BLaER1 (cell line): Measurements from ENCODE around the gene RIMS1.

Experiments
- H3K27ac ChIP-seq: shearing (Covaris generic); formaldehyde crosslinking; 2 replicates; pipeline ENCODE4 v1.8.1; 2022
- H3K27me3 ChIP-seq: shearing (Covaris generic); formaldehyde crosslinking; 2 replicates; pipeline ENCODE4 v1.8.1; 2022
- H3K36me3 ChIP-seq: shearing (Covaris generic); formaldehyde crosslinking; 2 replicates; pipeline ENCODE4 v1.8.1; 2022
- H3K4me1 ChIP-seq: shearing (Covaris generic); formaldehyde crosslinking; 2 replicates; pipeline ENCODE4 v1.8.1; 2022
- H3K4me2 ChIP-seq: shearing (Covaris generic); formaldehyde crosslinking; 2 replicates; pipeline ENCODE4 v1.8.1; 2022
- H3K4me3 ChIP-seq: shearing (Covaris generic); formaldehyde crosslinking; 2 replicates; pipeline ENCODE4 v1.8.1; 2022
- H3K9ac ChIP-seq: shearing (Covaris generic); formaldehyde crosslinking; 2 replicates; pipeline ENCODE4 v1.8.1; 2022
- H3K9me3 ChIP-seq: shearing (Covaris generic); formaldehyde crosslinking; 2 replicates; pipeline ENCODE4 v1.8.1; 2022
- H4K20me1 ChIP-seq: shearing (Covaris generic); formaldehyde crosslinking; 2 replicates; pipeline ENCODE4 v1.8.1; 2022
- Cebpa-rat ChIP-seq: shearing (Covaris generic); IDR thresholded peaks from 2 replicates; pipeline ENCODE4 v1.8.1; 2022

Gene RIMS1

DNA sequence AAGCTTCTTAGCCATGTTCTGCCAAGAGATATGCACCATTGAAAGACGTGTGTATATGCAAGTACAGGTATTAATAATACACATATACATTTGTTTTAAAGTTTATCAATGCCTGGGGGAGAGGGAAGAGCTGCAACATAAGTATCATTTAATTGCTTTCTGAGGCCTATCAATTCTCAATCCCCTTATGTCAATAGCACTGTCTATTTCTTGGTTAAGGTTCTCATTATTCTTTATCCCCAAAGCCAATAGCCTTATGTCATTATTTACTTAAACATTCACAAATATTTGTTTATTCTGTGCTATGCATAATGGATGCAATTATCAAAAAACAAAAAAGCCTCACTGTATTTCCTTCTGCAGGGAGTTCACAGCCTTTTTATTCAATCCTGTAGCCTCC lies 385.2 kb downstream of the RIMS1 start:
- Histone ChIP-seq H3K4me2 (no peak overlapping the region), H3K36me3 (no peaks in the 10 kb centered on the region), H3K9ac (no peak overlapping the region), H3K4me3 (no peak overlapping the region), H3K27me3 (no peaks in the 10 kb centered on the region), H3K27ac (no peak overlapping the region), H4K20me1 (no peaks in the 10 kb centered on the region), H3K9me3 (no peaks in the 10 kb centered on the region), H3K4me1 (no peaks in the 10 kb centered on the region)
- TF ChIP-seq Cebpa-rat: no peak

DNA sequence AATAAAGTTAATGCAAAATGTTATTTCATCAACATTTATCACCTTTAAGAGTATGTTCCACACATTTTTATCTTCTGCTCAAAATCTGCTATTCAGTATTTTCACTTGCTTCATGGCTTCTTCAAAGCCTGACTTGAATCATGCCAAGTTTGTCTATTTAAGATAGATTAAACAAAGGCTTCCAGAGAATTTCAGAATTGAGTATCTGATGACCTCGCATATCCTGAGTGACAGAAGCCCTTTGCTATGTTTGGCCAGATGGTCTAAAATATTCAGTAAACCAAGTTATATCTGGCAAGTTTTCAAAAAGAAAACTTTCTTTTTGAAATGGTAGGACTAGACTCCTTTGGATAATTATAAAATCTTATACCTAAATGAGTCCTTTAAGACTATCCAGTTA lies 386.6 kb downstream of the RIMS1 start:
- no peak overlapping the region for H3K4me3 ChIP-seq
- no peaks in the 10 kb centered on the region for H4K20me1 ChIP-seq
- H3K9ac ChIP-seq: no peak overlapping the region
- no peaks in the 10 kb centered on the region for H3K27me3 ChIP-seq
- H3K4me2 ChIP-seq: no peak overlapping the region
- TF ChIP-seq Cebpa-rat: no peak
- H3K9me3 ChIP-seq: no peaks in the 10 kb centered on the region
- H3K36me3 ChIP-seq: no peaks in the 10 kb centered on the region
- no peak overlapping the region for H3K27ac ChIP-seq
- no peaks in the 10 kb centered on the region for H3K4me1 ChIP-seq

DNA sequence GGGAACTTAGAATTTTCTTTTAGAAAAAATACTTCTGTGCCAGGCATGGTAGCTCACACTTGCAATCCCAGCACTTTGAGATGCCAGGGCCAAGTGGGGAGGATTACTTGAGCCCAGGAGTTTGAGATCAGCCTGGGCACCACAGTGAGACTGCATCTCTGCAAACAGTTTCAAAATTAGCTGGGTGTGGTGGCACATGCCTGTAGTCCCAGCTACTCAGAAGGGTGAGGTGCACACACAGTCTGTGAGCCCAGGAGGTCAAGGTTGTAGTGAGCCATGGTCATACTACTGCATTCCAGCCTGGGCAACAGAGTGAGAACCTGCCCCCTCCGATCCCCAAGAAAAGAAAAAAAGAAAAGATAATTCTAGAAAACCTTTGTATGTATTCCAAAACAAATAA lies 389.5 kb downstream of the RIMS1 start:
- Histone ChIP-seq H3K4me2 (no peak overlapping the region), H3K27ac (no peak overlapping the region), H4K20me1 (no peaks in the 10 kb centered on the region), H3K4me3 (no peak overlapping the region), H3K4me1 (no peaks in the 10 kb centered on the region), H3K9me3 (no peaks in the 10 kb centered on the region), H3K9ac (no peak overlapping the region), H3K27me3 (no peaks in the 10 kb centered on the region), H3K36me3 (no peaks in the 10 kb centered on the region)
- no peak for TF ChIP-seq Cebpa-rat

DNA sequence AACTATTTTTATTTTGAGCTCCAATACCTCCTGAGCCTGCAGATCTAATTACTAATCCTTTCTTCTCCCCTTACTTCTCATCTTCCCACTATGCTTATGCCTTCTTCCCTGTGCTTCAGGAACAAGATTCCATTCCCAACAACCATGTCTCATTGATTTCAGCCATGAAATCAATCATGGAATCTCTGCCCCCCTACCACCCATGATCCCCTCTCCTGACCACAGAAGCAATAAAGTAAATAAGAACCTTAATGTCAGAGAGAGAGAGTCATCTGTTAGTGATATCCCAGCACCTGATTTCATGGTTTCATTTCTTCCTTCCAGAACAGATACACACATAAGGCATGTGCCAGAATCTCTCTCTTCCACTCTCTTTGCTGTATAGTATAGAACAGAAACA lies 395.9 kb downstream of the RIMS1 start:
- Histone ChIP-seq H3K36me3 (no peaks in the 10 kb centered on the region), H3K9ac (no peak overlapping the region), H3K27me3 (no peaks in the 10 kb centered on the region), H3K4me1 (no peaks in the 10 kb centered on the region), H4K20me1 (no peaks in the 10 kb centered on the region), H3K27ac (no peak overlapping the region), H3K4me3 (no peak overlapping the region), H3K4me2 (no peak overlapping the region), H3K9me3 (no peaks in the 10 kb centered on the region)
- no peak for TF ChIP-seq Cebpa-rat

DNA sequence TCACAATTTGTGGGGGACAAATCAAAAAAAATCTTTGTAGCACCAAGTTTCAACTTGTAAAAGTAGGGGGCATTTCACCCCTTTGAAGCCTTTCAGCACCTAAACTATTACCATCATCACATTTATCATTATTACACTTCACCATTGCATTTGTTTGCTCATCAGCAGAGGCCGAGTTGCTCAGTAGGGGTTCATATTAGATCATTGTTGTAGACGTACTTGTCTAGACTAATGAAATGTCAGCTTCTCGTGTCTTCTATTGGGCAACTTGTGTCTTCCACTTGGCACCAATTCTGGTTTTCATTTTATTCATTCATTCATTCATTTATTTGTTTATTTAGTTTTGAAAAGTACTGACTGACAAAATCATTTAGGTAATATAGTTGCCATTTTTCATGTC lies 397.2 kb downstream of the RIMS1 start:
- Histone ChIP-seq H3K4me1 (no peaks in the 10 kb centered on the region), H3K9me3 (no peaks in the 10 kb centered on the region), H3K9ac (no peak overlapping the region), H3K36me3 (no peaks in the 10 kb centered on the region), H3K4me2 (no peak overlapping the region), H3K4me3 (no peak overlapping the region), H3K27me3 (no peaks in the 10 kb centered on the region), H3K27ac (no peak overlapping the region), H4K20me1 (no peaks in the 10 kb centered on the region)
- no peak for TF ChIP-seq Cebpa-rat

DNA sequence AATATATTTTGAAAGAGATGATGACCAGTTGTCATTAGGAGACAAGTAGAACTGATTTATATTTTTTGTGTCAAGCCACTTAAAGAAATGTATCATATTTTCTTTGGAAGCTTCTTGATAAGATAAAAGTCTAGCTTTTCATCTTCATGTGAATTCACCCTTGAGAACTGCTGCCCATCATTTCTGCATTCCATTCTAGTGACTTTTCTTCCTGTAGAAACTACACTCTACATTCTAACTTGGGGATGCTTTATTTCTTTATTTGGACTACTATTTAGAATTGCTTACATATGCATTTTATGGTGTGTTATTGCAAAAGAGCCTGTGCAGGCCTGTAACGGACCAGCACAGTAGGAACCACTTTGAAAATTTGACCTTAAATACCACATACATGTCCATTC lies 400.6 kb downstream of the RIMS1 start:
- no peak overlapping the region for H3K9ac ChIP-seq
- no peak overlapping the region for H3K27ac ChIP-seq
- H3K27me3 ChIP-seq: no peaks in the 10 kb centered on the region
- H3K4me2 ChIP-seq: no peak overlapping the region
- no peaks in the 10 kb centered on the region for H3K36me3 ChIP-seq
- no peaks in the 10 kb centered on the region for H3K4me1 ChIP-seq
- TF ChIP-seq Cebpa-rat: no peak
- no peak overlapping the region for H3K4me3 ChIP-seq
- no peaks in the 10 kb centered on the region for H3K9me3 ChIP-seq
- no peaks in the 10 kb centered on the region for H4K20me1 ChIP-seq

DNA sequence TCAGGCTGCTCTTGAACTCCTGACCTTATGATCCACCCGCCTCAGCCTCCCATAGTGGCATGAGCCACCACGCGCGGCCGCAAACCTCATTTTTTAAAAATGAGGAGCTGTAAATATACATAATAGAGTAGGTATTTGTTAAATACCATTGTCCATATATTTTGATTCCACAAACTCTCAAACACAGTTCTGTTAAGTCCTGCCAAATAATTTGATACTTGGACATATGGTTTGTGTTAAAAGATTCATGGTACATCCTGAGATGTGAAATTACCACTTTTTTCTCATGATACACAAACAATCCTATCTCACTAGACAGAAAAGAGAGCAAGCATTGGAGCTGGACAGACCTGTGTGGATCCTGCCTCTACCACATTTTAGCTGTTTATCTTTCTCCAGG lies 401.5 kb downstream of the RIMS1 start:
- no peak overlapping the region for H3K4me2 ChIP-seq
- no peaks in the 10 kb centered on the region for H3K9me3 ChIP-seq
- H3K9ac ChIP-seq: no peak overlapping the region
- H3K27ac ChIP-seq: no peak overlapping the region
- H4K20me1 ChIP-seq: no peaks in the 10 kb centered on the region
- no peaks in the 10 kb centered on the region for H3K27me3 ChIP-seq
- H3K4me1 ChIP-seq: no peaks in the 10 kb centered on the region
- no peaks in the 10 kb centered on the region for H3K36me3 ChIP-seq
- TF ChIP-seq Cebpa-rat: no peak
- no peak overlapping the region for H3K4me3 ChIP-seq

DNA sequence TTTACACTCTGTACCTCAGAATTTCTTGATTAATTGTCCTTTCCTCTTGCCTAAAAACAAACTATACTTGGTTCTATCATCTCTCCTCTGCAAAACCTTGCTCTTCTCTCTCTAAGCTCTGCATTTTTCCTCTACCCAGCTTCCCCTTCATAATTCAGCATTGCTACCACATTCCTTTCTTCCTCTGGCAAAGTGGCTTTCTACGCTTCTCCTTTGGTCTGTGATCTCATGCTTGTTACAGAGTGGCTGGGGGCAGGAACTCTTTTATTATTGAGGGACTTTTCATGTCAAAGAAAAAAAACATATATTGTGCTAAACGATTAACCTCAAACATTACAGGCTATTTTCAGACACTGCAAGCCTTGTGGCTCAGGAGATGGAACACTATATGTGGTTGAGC lies 402.2 kb downstream of the RIMS1 start:
- Histone ChIP-seq H3K36me3 (no peaks in the 10 kb centered on the region), H3K9ac (no peak overlapping the region), H4K20me1 (no peaks in the 10 kb centered on the region)

DNA sequence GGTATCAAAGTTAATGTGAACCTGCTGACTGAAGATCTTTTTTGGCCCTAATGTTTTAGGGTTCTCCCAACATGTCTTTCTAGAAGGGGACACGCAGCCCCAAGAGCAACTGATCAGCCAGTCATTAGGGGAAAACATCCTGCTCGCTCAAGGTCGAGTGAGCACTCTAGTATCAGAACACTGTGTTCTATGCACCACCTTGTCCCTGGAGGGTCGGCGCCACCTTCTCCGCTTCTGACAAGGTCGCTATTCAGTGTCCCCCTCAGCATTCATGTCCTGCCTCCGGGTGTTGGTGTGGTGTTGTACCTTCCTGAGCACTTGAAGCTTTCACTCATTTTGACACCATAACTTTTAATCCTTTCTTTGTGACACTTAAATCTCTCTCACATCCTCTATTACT lies 404.3 kb downstream of the RIMS1 start:
- Histone ChIP-seq H3K9me3 (no peaks in the 10 kb centered on the region), H3K27ac (no peak overlapping the region), H4K20me1 (no peaks in the 10 kb centered on the region), H3K27me3 (no peaks in the 10 kb centered on the region), H3K4me2 (no peak overlapping the region), H3K9ac (no peak overlapping the region), H3K4me3 (no peak overlapping the region), H3K4me1 (no peaks in the 10 kb centered on the region), H3K36me3 (no peaks in the 10 kb centered on the region)
- no peak for TF ChIP-seq Cebpa-rat

More for the DNA sequence above, 402.2 kb downstream of the RIMS1 start:
- H3K9me3 ChIP-seq: no peaks in the 10 kb centered on the region
- H3K4me2 ChIP-seq: no peak overlapping the region
- H3K4me3 ChIP-seq: no peak overlapping the region
- TF ChIP-seq Cebpa-rat: no peak
- H3K27me3 ChIP-seq: no peaks in the 10 kb centered on the region
- H3K27ac ChIP-seq: no peak overlapping the region
- no peaks in the 10 kb centered on the region for H3K4me1 ChIP-seq

DNA sequence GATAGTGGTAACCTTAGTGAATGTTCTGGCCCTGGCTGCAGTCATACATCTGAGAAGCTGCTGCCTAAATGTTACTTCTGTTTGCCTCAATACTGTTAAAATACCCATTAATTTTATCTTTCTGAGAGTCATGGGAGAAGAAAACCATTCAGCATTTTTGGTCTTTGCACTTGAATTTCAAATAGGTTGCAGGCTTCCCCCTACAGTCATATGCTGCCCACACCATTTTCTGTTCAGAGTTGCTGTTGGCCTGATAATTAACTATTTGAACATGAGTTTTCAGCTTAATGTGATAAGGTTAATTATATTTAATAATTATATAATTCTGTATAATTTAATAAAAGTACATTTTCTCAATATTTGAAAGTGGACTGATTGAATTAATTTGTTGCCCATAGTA lies 410.0 kb downstream of the RIMS1 start:
- no peaks in the 10 kb centered on the region for H3K9me3 ChIP-seq
- H3K27ac ChIP-seq: no peak overlapping the region
- no peak overlapping the region for H3K4me2 ChIP-seq
- no peaks in the 10 kb centered on the region for H3K36me3 ChIP-seq
- TF ChIP-seq Cebpa-rat: no peak
- no peaks in the 10 kb centered on the region for H3K27me3 ChIP-seq
- no peaks in the 10 kb centered on the region for H4K20me1 ChIP-seq
- H3K4me1 ChIP-seq: no peaks in the 10 kb centered on the region
- H3K9ac ChIP-seq: no peak overlapping the region
- no peak overlapping the region for H3K4me3 ChIP-seq

DNA sequence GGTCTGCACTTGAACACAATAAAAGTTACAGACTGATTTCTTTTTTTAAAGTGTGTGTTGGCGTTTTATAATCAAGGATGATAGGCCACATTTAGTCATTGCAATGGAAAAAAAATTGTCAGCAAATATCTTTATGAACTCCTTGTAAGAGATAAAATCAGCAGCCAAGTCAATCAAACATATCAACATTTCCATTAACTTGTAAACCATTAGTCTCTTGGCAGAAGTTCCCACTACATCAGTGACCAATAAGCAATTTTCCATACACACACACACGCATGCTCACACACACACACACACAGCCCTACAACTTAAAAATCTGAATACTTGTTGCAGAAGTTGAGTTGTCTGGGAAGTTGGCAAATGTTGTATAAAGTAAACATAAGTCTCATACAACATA lies 419.6 kb downstream of the RIMS1 start:
- no peaks in the 10 kb centered on the region for H4K20me1 ChIP-seq
- H3K36me3 ChIP-seq: no peaks in the 10 kb centered on the region
- H3K4me2 ChIP-seq: no peak overlapping the region
- H3K27ac ChIP-seq: no peak overlapping the region
- no peaks in the 10 kb centered on the region for H3K9me3 ChIP-seq
- no peak overlapping the region for H3K4me3 ChIP-seq
- no peaks in the 10 kb centered on the region for H3K4me1 ChIP-seq
- no peak for TF ChIP-seq Cebpa-rat
- no peaks in the 10 kb centered on the region for H3K27me3 ChIP-seq
- no peak overlapping the region for H3K9ac ChIP-seq
